RWPE1 (cell line): Measurements from ENCODE around the gene LGR4.

ENCODE experiments used
- CTCF ChIA-PET: fragments of 350-600 bp; sonication (Branson Sonifier 250); formaldehyde crosslinking; extraction: SDS; loops from one replicate; lab custom pipeline; 2021; lab: Yijun Ruan, JAX
- POLR2A ChIA-PET: fragments of 400-600 bp; formaldehyde crosslinking; extraction: SDS; loops from one replicate; lab custom pipeline; 2020; ENCODE audit warnings: antibody characterized with exemption; ENCODE audit not compliant: low non-redundant PET; lab: Yijun Ruan, JAX
- DNase-seq: peaks from one replicate; pipeline ENCODE4 v3.0.0; 2012; ENCODE audit warnings: low spot score
- H3K27ac ChIP-seq: fragments of 450-650 bp; 2 replicates; pipeline ENCODE4 v1.5.1; 2017
- TF ChIP-seq, protein P1 (sequence below): fragments of 450-650 bp; conservative IDR thresholded peaks from 2 replicates; pipeline ENCODE4 v1.5.1; 2017; ENCODE audit warnings: low read depth, mild to moderate bottlenecking

The LGR4 gene

DNA sequence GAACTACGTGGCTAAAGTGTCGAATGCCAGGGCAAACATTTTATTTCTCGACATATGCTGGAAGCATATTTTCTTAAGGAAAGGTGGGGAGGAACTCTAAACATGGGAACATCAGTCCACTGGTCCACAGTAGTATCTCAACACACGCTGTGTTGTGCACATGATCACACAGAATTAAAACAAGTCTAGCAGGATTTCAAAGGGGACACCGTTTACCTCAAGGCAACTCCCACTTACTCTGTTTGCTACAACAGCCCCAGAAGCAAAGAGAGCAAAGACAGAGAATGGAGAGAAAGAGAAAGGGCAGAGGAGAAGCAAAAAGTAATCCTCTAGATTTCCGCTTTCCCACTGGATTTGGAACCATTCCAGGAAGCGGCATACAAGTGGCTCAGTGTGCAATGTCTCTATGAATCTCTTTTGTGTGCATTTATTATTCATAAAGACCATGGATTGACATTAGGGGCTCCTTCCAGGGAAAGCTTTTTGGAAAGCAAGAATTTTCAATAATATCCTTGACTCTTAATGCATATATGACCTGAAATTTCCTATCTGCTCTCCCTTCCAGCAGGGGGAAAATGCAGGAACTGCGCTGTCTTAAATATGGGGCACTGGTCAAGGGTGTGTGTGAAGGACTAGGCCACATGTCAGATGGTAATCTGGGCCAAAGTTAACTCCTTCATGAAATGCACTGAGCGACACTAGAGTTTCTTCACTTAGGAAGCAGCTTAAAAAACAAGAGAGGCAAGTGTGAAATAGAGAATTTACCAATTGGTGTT, 74.8 kb downstream of the LGR4 start:
- TF ChIP-seq, protein P1, sequence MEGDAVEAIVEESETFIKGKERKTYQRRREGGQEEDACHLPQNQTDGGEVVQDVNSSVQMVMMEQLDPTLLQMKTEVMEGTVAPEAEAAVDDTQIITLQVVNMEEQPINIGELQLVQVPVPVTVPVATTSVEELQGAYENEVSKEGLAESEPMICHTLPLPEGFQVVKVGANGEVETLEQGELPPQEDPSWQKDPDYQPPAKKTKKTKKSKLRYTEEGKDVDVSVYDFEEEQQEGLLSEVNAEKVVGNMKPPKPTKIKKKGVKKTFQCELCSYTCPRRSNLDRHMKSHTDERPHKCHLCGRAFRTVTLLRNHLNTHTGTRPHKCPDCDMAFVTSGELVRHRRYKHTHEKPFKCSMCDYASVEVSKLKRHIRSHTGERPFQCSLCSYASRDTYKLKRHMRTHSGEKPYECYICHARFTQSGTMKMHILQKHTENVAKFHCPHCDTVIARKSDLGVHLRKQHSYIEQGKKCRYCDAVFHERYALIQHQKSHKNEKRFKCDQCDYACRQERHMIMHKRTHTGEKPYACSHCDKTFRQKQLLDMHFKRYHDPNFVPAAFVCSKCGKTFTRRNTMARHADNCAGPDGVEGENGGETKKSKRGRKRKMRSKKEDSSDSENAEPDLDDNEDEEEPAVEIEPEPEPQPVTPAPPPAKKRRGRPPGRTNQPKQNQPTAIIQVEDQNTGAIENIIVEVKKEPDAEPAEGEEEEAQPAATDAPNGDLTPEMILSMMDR: no peak
- ChIA-PET POLR2A (no interaction called here), CTCF (interaction anchor here (0.5 kb wide), 1 partner anchor 265 kb away, joined by 5 read pairs; no protein-coding TSS in a partner anchor)
- DNase-seq: no peak
- H3K27ac ChIP-seq: no peak overlapping the region

- DNase-seq: no peak
- TF ChIP-seq, protein P1: no peak
- ChIA-PET CTCF (interaction anchor here (0.6 kb wide), 1 partner anchor 82 kb away, joined by 3 read pairs; no protein-coding TSS in a partner anchor), POLR2A (no interaction called here)
- H3K27ac ChIP-seq: no peak overlapping the region
These were observed 76.2 kb downstream of the LGR4 start for GRCh38 chr11:27396259-27396839.

- DNase-seq: no peak
- H3K27ac ChIP-seq: no peak overlapping the region
- POLR2A ChIA-PET: no interaction called here
- CTCF ChIA-PET: interaction anchor here (0.6 kb wide), 1 partner anchor 82 kb away, joined by 3 read pairs; no protein-coding TSS in a partner anchor
- TF ChIP-seq, protein P1: no peak
These were observed 76.9 kb downstream of the LGR4 start for GRCh38 chr11:27395556-27396258.

- CTCF ChIA-PET: interaction anchor here (0.7 kb wide), 1 partner anchor 8 kb away, joined by 3 read pairs; no protein-coding TSS in a partner anchor
- DNase-seq: no peak
- POLR2A ChIA-PET: no interaction called here
- TF ChIP-seq, protein P1: no peak
- H3K27ac ChIP-seq: no peak overlapping the region
These were observed 77.8 kb downstream of the LGR4 start for GRCh38 chr11:27394781-27395228.

GRCh38 chr11:27392278-27393114, 80.1 kb downstream of the LGR4 start:
- ChIA-PET CTCF (no interaction called here), POLR2A (no interaction called here)
- no peak for DNase-seq
- TF ChIP-seq, protein P1: no peak
- H3K27ac ChIP-seq: no peak overlapping the region
